NCI-H1930 (cell line): ENCODE measurements around the gene CDH23.

Experiments
- DNase-seq, 2 experiments: peaks; one replicate each; lab custom pipeline; 2025; lab: John Stamatoyannopoulos, UW

Gene CDH23

GRCh38 chr10:71486484-71487114, 89.9 kb downstream of the CDH23 start:
- no peak for DNase-seq

GRCh38 chr10:71487726-71488125, 91.0 kb downstream of the CDH23 start:
- DNase-seq: no peak

GRCh38 chr10:71489077-71489476, 92.4 kb downstream of the CDH23 start:
- DNase-seq: no peak

- no peak for DNase-seq
Observed at GRCh38 chr10:71492872-71493271, 96.2 kb downstream of the CDH23 start.

- DNase-seq: no peak
Observed at GRCh38 chr10:71493741-71494140, 97.0 kb downstream of the CDH23 start.

GRCh38 chr10:71494476-71494875, 97.8 kb downstream of the CDH23 start:
- DNase-seq: no peak

- DNase-seq: no peak
Observed at GRCh38 chr10:71494980-71495381, 98.3 kb downstream of the CDH23 start.

- no peak for DNase-seq
Observed at GRCh38 chr10:71496927-71497762, 100.4 kb downstream of the CDH23 start.

- no peak for DNase-seq
Observed at GRCh38 chr10:71497763-71498326, 101.1 kb downstream of the CDH23 start.

- DNase-seq: no peak
Observed at GRCh38 chr10:71501402-71501801, 104.7 kb downstream of the CDH23 start.

- no peak for DNase-seq
Observed at GRCh38 chr10:71502190-71502589, 105.5 kb downstream of the CDH23 start.

GRCh38 chr10:71502851-71503250, 106.1 kb downstream of the CDH23 start:
- DNase-seq: no peak

GRCh38 chr10:71504168-71504567, 107.4 kb downstream of the CDH23 start:
- DNase-seq: no peak

- DNase-seq: no peak
Observed at GRCh38 chr10:71504570-71504969, 107.8 kb downstream of the CDH23 start.

- no peak for DNase-seq
Observed at GRCh38 chr10:71505862-71506261, 109.1 kb downstream of the CDH23 start.

GRCh38 chr10:71509444-71509843, 112.7 kb downstream of the CDH23 start:
- DNase-seq: no peak

- DNase-seq: no peak
Observed at GRCh38 chr10:71511206-71511605, 114.5 kb downstream of the CDH23 start.

GRCh38 chr10:71512312-71512711, 115.6 kb downstream of the CDH23 start:
- DNase-seq: no peak

GRCh38 chr10:71512761-71513539, 116.2 kb downstream of the CDH23 start:
- DNase-seq: no peak

GRCh38 chr10:71513540-71513853, 116.8 kb downstream of the CDH23 start:
- DNase-seq: no peak

- no peak for DNase-seq
Observed at GRCh38 chr10:71513936-71514335, 117.2 kb downstream of the CDH23 start.

- no peak for DNase-seq
Observed at GRCh38 chr10:71515531-71516172, 118.9 kb downstream of the CDH23 start.
